DLD1 (cell line): Measurements from ENCODE around the gene TEX2.
"Not testable (repeated sequence)": the region's sequence is repeated elsewhere in the genome, so short reads cannot be mapped to it uniquely, and the experiment has no call there.

ENCODE experiments used
- in situ Hi-C: cut with HindIII; loops from 2 replicates; pipeline ENCODE4 v1.10.0; 2017; ENCODE audit warnings: low sequenced_read_pairs

TEX2 gene

DNA sequence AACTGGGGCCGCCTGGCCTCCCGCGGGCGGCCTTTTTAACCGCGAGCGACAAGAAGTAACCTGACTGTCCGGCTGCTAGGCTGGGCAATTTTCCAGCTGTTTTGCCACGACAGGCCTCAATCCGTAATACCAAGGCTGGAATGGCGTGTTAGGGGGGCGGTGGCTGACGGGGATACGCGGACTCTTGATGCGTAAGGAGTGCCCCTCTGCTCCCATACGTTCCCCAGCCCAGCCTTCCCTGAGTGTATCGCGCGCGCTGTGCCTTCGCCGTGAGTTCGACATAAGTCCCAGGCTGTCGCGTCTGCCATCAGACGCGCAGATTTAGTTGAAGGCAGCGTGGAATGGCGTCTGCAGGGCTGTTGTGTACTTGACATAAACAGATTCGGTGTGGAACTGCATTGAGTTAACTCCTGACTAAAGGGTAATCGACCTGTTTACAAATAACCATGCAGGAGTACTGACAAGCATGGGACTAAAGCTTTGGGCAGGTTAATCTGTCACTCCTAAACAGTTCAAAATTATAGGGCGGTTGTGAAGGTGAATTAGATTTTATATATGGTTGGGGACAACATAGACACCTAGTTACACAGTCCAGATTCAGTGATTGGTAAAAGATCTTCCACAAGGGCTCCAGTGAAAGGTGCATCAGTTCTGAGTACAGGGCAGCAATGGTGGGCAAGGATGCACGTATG, 116.5 kb downstream of the TEX2 start:
- in situ Hi-C loops = no loop called here

- in situ Hi-C loops = no loop called here
Measured at GRCh38 chr17:64145751-64146417, 117.2 kb downstream of the TEX2 start.

GRCh38 chr17:64145375-64145750, 117.7 kb downstream of the TEX2 start:
- in situ Hi-C loops = no loop called here

DNA sequence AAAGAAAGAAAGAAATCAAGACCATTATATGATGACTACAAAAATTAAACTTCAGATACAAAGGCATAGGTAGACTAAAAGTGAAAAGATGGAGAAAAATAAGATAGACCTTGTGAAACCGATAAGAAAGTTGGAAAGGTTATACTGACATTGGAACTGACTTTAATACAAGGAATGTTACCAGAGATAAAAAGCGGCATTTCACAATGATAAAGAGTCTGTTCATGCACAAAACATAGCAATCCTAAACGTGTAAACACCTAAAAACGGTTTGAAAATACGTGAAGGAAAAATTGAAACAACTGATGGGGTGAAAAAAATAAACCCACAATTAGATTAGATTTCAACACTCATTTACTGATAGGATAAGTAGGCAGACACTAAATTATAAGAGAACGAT, 123.5 kb downstream of the TEX2 start:
- in situ Hi-C loops = no loop called here

DNA sequence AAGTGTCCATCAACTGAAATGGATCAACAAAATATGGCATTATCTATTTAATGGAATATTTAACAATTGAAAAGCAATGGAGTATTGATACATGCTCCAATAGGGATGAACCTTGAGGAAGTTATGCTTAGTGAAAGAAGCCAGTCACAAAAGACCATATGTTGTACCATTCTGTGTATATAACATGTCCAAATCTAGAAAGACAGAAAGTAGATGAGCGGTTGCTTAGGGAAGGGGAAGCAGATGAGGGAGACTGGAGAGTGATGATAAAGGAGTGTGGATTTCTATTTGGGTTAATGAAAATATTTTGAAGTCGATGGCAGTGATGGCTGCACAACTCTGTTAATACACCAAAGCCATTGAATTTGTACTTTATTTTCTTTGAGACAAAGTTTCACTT, 124.6 kb downstream of the TEX2 start:
- in situ Hi-C loops = no loop called here

- in situ Hi-C loops = loop anchor here (5.0 kb wide), 2 partner anchors 53 to 88 kb away; no protein-coding TSS in a partner anchor
Measured at GRCh38 chr17:64135000-64135399, 128.1 kb downstream of the TEX2 start.

DNA sequence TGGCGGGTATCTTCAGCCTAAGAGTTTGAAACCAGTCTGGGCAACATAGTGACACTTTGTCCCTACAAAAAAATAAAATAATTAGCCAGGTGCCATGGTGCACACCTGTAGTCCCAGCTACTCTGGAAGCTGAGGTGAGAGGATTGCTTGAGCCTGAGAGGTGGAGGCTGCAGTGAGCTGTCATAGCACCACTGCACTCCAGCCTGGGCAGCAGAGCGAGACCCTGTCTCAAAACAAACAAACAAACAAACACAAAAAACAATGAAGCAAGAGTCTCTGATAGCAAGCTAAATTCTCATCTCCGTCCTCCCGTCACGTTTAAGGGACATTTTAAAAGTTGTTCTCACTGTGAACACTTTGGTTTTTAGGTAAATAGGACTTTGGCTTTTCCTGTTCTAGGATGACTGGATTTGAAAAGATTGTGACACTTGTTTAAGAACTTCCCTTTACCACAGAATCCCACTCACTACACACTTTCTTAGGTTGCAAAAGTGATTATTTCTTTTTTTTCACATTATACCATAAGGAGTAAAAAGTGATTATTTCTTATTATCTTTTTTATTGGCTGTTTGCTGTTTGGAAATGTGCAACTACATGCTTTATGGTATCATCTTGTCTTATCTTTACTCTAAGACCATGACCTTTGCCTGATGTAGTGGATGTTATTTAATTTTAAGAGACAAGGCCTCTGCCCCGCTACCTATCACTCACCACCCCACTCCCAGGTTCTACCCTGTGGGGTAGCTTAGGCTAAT, 128.7 kb downstream of the TEX2 start:
- in situ Hi-C loops = loop anchor here (5.0 kb wide), 2 partner anchors 52 to 87 kb away; no protein-coding TSS in a partner anchor

GRCh38 chr17:64133546-64134215, 129.4 kb downstream of the TEX2 start:
- in situ Hi-C loops = loop anchor here (5.0 kb wide), 2 partner anchors 51 to 86 kb away; no protein-coding TSS in a partner anchor

GRCh38 chr17:64131606-64132270, 131.3 kb downstream of the TEX2 start:
- in situ Hi-C loops = loop anchor here (5.0 kb wide), 2 partner anchors 49 to 84 kb away; no protein-coding TSS in a partner anchor

GRCh38 chr17:64130559-64131001, 132.5 kb downstream of the TEX2 start:
- in situ Hi-C loops = loop anchor here (5.0 kb wide), 2 partner anchors 48 to 83 kb away; no protein-coding TSS in a partner anchor

DNA sequence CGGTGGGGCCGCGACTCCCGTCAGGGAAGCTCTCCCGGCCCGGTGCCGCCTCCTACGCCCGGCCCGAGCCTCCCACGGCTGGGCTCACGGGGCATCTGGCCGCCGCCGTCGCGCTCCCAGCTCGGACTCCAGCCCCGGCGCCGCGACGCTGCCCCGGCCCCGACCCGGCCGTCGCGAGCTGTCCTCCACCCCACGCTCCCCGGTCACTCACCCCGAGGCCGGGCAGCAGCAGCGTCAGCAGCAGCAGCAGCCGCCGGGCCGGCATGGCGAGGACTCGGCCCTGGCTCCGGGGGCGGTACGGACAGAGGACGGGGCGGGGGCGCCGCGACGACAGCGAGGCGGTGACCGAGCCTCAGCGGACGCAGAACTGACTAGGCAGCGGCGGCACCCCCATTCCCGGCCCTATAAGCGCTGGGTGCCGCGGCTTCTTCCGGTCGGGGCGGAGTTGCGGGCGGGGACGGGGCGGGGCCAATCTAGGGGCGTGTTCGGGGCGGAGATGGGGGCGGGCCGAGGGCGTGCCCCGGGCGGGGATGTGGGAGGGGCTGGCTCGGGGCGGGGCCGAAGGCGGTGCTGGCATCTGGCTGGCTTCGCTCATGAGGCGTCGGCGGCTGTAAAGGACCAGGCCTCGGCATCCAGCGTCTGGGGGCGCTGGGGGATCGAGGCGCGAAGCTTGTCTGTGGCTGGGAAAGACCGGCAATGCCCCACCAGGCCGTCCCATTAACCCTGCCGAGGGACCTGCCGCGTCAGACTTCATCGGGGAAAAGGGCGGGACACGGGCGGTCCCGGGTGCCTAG, 133.1 kb downstream of the TEX2 start, which contains the start of gene ERN1:
Gene ERN1, minus strand, starts transcription at position 380 of the 794 bp plus-strand sequence. Its CDS starts 115 bp downstream, at position 265.
- in situ Hi-C loops = loop anchor here (5.0 kb wide), 2 partner anchors 48 to 83 kb away; no protein-coding TSS in a partner anchor

GRCh38 chr17:64129515-64129764, 133.6 kb downstream of the TEX2 start:
- in situ Hi-C loops = no loop called here

DNA sequence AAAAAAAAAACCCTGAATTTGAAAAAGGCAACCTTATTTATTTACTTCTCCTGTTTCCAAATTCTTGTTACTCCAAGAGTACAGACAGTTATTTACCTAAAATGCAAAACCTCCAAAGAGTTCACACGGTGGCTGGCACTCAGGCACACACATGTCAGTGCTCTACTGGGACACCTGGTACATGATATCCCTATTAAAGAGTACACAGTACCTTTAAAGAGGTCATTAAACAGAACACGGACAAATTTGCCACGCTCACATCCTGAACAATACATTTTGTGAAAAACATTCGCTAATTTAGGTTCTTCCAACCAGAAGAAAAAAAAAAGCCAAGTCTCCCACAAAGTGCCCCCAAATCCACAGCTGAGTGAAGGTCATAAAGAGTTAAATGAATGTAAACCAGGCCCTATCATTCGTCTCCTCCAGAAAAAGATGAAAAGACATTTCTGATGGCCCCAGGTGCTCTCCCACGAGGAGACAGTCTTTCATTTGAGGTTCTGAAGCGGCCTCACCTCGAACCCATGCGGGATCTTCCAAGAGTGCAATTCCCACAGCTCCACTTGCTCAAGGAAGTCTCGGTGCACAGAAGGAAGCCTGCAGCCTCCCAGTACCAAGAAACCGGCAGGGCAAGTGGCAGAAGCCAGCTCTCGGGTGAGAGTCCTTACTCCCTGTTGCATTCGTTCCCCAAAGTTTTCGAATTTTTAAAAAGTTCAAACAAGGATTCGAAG, 134.1 kb downstream of the TEX2 start:
- in situ Hi-C loops = no loop called here

DNA sequence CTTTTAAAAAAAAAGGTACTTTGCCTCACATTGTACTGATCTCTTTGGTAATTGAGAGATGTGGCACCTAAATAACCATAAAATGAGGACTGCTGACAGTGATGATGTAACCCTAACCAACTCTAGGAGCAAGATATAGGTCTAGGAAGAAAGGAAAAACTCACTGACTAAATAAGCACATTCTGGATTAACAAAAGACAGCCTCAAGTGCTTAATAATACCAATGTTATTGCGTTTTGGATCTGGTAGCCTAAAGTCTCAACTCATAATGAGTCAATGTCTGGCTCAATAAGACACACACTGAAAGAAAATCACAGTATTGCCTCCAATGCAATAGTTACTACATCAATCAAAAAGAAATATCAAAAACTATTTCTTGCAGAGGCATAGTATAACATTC, 136.1 kb downstream of the TEX2 start:
- in situ Hi-C loops = no loop called here

DNA sequence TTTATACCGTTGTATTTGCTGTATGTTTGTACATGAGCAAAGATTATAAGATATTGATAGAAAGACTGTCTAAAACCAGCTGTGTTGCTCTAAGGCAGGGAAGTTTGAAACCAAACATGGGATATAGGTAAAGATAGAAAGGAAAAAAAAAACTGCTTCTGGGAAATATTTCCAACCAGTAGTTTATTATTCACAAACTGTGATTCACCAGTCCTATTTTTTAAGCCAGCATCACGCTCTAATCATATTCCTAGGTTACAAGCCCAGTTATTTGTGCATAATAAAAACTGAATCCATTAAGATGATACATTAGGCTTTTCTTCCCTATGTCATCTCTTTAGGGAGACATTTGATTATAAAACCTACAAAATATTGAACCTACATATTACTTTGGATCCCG, 137.1 kb downstream of the TEX2 start:
- in situ Hi-C loops = no loop called here

GRCh38 chr17:64124609-64125008, 138.5 kb downstream of the TEX2 start:
- in situ Hi-C loops = no loop called here

GRCh38 chr17:64123114-64123513, 139.9 kb downstream of the TEX2 start:
- in situ Hi-C loops = no loop called here

DNA sequence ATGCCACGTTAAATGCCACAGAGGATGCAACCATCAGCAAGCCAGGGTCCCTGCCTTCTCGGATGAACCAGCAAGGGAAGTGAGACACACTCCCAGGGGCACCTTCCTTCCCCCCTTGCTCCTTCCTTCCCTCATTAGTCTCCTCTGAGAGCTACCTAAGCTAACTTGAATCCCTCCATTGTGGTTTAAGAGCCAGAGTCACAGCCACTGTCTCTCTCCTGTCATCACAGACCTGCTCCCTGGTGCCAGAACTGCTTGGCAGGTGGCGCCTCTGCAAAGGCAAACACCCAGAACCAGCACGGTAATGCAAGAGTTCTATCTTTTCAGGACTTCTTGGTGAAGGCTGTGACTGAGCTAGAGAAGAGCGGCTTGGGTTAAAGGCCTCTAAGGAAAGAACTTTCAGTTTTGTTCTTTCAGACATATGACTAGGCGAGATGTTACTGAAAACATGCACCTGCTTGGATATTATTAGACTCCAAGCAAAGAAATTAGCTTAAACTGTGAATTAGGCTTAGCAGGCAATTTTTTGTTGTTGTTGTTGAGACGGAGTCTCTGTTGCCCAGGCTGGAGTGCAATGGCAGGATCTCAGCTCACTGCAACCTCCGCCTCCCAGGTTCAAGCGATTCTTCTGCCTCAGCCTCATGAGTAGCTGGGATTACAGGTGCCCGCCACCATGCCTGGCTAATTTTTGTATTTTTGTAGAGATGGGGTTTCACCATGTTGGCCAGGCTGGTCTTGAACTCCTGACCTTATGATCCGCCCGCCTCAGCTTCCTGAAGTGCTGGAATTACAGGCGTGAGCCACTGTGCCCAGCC, 141.9 kb downstream of the TEX2 start:
- in situ Hi-C loops = not testable (repeated sequence)
